ENCODE results near the gene JARID2.

The JARID2 gene

DNA sequence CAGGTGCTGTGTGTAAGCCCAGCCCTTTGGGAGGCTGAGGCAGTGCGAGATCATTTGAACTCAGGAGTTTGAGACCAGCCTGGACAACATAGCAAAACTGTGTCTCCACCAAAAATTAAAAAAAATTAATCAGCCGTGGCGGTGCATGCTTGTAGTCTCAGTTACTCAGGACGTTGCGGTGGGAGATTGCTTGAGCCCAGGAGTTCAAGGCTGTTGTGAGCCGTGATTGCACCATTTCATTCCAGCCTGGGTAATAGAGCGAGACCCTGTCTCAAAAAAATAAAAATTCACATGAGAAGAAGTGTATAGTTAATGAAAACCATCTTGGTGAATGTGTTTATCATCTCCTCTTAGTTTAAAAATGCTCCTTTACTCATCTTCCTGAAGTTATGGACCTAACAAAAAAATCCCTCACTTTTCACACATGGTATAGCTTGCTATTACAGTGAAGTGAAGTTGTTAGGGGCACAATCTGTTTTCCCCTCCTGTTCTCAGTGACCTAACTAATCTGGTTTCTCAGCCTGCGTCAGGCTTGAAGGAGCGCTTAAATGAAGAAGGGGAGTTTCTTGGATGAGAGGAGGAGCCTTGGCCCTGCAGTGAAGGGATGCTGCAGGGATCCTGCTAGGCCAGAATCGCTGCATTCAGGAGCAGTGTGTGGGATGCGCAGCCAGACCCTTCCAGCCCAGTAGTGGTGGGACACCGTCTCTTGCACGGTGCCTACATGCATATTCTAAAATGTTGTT is 45.3 kb downstream of the JARID2 start:
- H3K27ac ChIP-seq (ENCODE audit: low read depth, low read length, poor library complexity, severe bottlenecking), result no peak overlapping the region
- H3K79me2 ChIP-seq (ENCODE audit: insufficient read depth, low read length), result no peaks in the 10 kb centered on the region
- H2AFZ ChIP-seq (ENCODE audit: low read length), result no peak overlapping the region
- no peaks in the 10 kb centered on the region for H3K4me1 ChIP-seq (ENCODE audit: insufficient read depth, low read length, severe bottlenecking)
- no peaks in the 10 kb centered on the region for H3F3A ChIP-seq (ENCODE audit: insufficient read depth, low read length)
- no peak overlapping the region for H3K4me3 ChIP-seq (ENCODE audit: low read depth, low read length, poor library complexity, severe bottlenecking)
- H4K20me1 ChIP-seq (ENCODE audit: insufficient read depth, low read length), result no peaks in the 10 kb centered on the region
- TF ChIP-seq, protein P1, sequence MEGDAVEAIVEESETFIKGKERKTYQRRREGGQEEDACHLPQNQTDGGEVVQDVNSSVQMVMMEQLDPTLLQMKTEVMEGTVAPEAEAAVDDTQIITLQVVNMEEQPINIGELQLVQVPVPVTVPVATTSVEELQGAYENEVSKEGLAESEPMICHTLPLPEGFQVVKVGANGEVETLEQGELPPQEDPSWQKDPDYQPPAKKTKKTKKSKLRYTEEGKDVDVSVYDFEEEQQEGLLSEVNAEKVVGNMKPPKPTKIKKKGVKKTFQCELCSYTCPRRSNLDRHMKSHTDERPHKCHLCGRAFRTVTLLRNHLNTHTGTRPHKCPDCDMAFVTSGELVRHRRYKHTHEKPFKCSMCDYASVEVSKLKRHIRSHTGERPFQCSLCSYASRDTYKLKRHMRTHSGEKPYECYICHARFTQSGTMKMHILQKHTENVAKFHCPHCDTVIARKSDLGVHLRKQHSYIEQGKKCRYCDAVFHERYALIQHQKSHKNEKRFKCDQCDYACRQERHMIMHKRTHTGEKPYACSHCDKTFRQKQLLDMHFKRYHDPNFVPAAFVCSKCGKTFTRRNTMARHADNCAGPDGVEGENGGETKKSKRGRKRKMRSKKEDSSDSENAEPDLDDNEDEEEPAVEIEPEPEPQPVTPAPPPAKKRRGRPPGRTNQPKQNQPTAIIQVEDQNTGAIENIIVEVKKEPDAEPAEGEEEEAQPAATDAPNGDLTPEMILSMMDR (IDR thresholded peaks at IDR 0.05; ENCODE audit: low read length), result no peak
- no peak for TF ChIP-seq EZH2 (IDR thresholded peaks at IDR 0.05; ENCODE audit: borderline replicate concordance, low read length)
- H3K27me3 ChIP-seq (ENCODE audit: insufficient read depth, low read length), result no peaks in the 10 kb centered on the region
- 0 out of 2 replicates have a peak, but pooled peaks cover 3% of the 10 kb centered on the region for H3K9me3 ChIP-seq (ENCODE audit: low read length)
- H3K36me3 ChIP-seq (ENCODE audit: insufficient read depth, low read length), result no peaks in the 10 kb centered on the region
- no peak overlapping the region for H3K9ac ChIP-seq (ENCODE audit: low read length)
- no peaks in the 10 kb centered on the region for H3K9me2 ChIP-seq (ENCODE audit: low read depth, low read length)
- H3K4me2 ChIP-seq (ENCODE audit: low read length), result no peak overlapping the region

DNA sequence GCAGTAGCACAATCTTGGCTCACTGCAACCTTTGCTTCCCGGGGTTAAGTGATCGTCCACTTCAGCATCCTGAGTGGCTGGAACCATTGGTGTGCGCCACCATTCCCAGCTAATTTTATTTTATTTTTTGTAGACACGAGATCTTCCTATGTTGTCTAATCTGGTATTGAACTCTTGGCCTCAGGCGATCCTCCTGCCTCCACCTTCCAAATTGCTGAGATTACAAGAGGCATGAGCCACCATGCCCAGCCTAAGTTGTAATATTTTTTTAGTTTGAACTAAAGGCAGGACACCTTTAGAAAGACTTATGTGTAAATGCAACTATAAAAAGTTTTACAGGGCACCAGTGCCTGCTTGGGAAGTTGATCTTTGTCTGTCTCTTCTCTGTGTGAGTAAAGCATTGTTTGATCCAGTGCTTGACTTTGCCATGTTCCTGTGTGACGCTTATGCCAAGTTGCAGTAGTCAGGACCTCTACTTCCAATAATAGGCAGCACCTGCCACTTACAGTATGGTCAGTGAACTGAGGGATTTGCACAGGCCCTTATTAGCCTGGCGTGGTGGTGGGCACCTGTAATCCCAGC is 46.9 kb downstream of the JARID2 start:
- TF ChIP-seq EZH2 (IDR thresholded peaks at IDR 0.05; ENCODE audit: borderline replicate concordance, low read length), result no peak
- TF ChIP-seq, protein P1 (IDR thresholded peaks at IDR 0.05; ENCODE audit: low read length), result no peak
- Histone ChIP-seq H3K4me2 (ENCODE audit: low read length) (no peak overlapping the region), H3K27ac (ENCODE audit: low read depth, low read length, poor library complexity, severe bottlenecking) (no peak overlapping the region), H3K9me2 (ENCODE audit: low read depth, low read length) (no peaks in the 10 kb centered on the region), H3K36me3 (ENCODE audit: insufficient read depth, low read length) (no peaks in the 10 kb centered on the region), H4K20me1 (ENCODE audit: insufficient read depth, low read length) (no peaks in the 10 kb centered on the region), H3K9ac (ENCODE audit: low read length) (no peak overlapping the region), H3K9me3 (ENCODE audit: low read length) (0 out of 2 replicates have a peak, but pooled peaks cover 3% of the 10 kb centered on the region), H3F3A (ENCODE audit: insufficient read depth, low read length) (no peaks in the 10 kb centered on the region), H3K79me2 (ENCODE audit: insufficient read depth, low read length) (no peaks in the 10 kb centered on the region), H3K4me1 (ENCODE audit: insufficient read depth, low read length, severe bottlenecking) (no peaks in the 10 kb centered on the region), H3K27me3 (ENCODE audit: insufficient read depth, low read length) (no peaks in the 10 kb centered on the region), H3K4me3 (ENCODE audit: low read depth, low read length, poor library complexity, severe bottlenecking) (no peak overlapping the region), H2AFZ (ENCODE audit: low read length) (no peak overlapping the region)

DNA sequence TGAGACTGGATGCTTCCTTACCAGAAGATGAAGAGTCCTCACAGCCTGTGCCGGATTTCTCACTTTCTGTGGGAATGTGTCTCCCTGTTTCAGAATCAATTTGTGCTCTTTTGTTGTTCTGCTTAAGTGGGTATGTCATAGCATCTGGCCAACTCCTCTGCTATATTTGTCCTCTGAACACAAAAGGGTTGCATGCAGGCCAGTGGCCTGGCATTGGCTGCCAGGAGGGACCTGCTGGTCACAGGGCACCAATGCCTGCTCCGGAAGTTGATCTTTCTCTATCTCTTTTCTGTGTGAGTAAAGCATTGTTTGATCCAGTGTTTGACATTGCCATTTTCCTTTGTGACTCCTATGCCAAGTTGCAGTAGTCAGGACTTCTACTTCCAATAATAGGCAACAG is 47.8 kb downstream of the JARID2 start:
- Histone ChIP-seq H3K9me2 (ENCODE audit: low read depth, low read length) (no peaks in the 10 kb centered on the region), H3K79me2 (ENCODE audit: insufficient read depth, low read length) (no peaks in the 10 kb centered on the region), H3K9me3 (ENCODE audit: low read length) (0 out of 2 replicates have a peak, but pooled peaks cover 3% of the 10 kb centered on the region), H3K36me3 (ENCODE audit: insufficient read depth, low read length) (no peaks in the 10 kb centered on the region), H3F3A (ENCODE audit: insufficient read depth, low read length) (no peaks in the 10 kb centered on the region), H4K20me1 (ENCODE audit: insufficient read depth, low read length) (no peaks in the 10 kb centered on the region), H3K4me3 (ENCODE audit: low read depth, low read length, poor library complexity, severe bottlenecking) (no peak overlapping the region), H3K27ac (ENCODE audit: low read depth, low read length, poor library complexity, severe bottlenecking) (no peak overlapping the region), H3K9ac (ENCODE audit: low read length) (no peak overlapping the region), H3K27me3 (ENCODE audit: insufficient read depth, low read length) (no peaks in the 10 kb centered on the region), H3K4me1 (ENCODE audit: insufficient read depth, low read length, severe bottlenecking) (no peaks in the 10 kb centered on the region), H3K4me2 (ENCODE audit: low read length) (no peak overlapping the region), H2AFZ (ENCODE audit: low read length) (no peak overlapping the region)
- TF ChIP-seq EZH2 (IDR thresholded peaks at IDR 0.05; ENCODE audit: borderline replicate concordance, low read length), result no peak
- TF ChIP-seq, protein P1 (IDR thresholded peaks at IDR 0.05; ENCODE audit: low read length), result no peak

Data from OCI-LY1 (cell line).